OCI-LY3 (cell line): ENCODE results near the gene ALG1L2.
"Not testable (repeated sequence)": the region's sequence is repeated elsewhere in the genome, so short reads cannot be mapped to it uniquely, and the experiment has no call there.

Experiments used
- EZH2phosphoT487 ChIP-seq: fragments of 200-600 bp; shearing (Covaris generic); IDR thresholded peaks from 2 replicates; pipeline ENCODE4 v1.6.1; 2018; ENCODE audit warnings: antibody characterized with exemption, mixed run types, low read depth
- TF ChIP-seq, protein P1 (sequence below): fragments of 200-600, 300-600 bp; sonication (generic); IDR thresholded peaks from 2 replicates; pipeline ENCODE4 v1.5.1; 2014; ENCODE audit warnings: antibody characterized with exemption, low read length, low read depth

DNA sequence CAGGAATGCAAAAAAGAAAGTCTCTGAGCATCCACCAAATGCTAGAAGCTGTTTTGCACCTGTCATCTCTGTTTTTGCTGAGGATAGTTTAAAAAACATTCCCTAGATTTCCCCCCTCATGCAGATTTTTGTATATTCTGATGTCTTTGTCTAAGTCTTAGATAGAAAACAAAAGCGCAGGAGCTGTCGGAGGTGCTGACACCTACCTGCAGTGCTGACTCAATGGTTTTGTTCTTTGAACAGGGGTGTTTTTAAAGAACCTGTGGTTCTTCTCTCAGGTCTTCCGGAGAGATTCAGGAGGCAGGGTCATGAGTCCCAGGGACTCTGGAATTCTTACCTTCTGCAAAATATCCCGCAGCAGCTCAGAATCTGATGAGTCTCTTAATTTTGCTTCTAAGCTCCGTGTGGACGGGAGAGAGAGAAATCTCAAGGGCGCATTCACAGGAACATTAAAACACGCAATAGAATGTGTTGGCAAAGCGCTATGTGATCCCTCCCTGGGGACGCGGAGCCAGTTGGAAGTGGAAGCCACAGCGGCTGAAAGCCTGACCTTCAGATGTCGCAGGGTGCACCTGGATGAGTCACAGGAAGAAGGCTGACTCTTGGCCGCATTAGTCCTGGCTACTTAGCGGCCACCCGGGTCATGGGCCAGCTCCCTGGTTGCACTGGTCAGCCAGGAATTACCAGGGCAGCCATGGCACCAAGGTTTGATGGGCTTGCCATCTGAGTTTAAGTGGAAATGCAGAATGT lies 27.4 kb downstream of the ALG1L2 start:
- not testable (repeated sequence) for TF ChIP-seq EZH2phosphoT487
- TF ChIP-seq, protein P1, sequence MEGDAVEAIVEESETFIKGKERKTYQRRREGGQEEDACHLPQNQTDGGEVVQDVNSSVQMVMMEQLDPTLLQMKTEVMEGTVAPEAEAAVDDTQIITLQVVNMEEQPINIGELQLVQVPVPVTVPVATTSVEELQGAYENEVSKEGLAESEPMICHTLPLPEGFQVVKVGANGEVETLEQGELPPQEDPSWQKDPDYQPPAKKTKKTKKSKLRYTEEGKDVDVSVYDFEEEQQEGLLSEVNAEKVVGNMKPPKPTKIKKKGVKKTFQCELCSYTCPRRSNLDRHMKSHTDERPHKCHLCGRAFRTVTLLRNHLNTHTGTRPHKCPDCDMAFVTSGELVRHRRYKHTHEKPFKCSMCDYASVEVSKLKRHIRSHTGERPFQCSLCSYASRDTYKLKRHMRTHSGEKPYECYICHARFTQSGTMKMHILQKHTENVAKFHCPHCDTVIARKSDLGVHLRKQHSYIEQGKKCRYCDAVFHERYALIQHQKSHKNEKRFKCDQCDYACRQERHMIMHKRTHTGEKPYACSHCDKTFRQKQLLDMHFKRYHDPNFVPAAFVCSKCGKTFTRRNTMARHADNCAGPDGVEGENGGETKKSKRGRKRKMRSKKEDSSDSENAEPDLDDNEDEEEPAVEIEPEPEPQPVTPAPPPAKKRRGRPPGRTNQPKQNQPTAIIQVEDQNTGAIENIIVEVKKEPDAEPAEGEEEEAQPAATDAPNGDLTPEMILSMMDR = not testable (repeated sequence)
